ENCODE data around the gene AKNA.

The AKNA gene

GRCh38 chr9:114364134-114365041 lies 23.4 kb downstream of the AKNA start:
- Histone ChIP-seq H3K9ac (ENCODE audit: low read length) (peak overlapping the region; percentile 33), H3K27me3 (replicated peaks; ENCODE audit: control insufficient read depth, insufficient read depth, low read length) (no peaks in the 10 kb centered on the region), H3K36me3 (ENCODE audit: control insufficient read depth, insufficient read depth, low read length, severe bottlenecking) (peaks cover 83% of the 10 kb centered on the region), H3K9me3 (ENCODE audit: control insufficient read depth, low read length) (no peaks in the 10 kb centered on the region), H3K4me1 (ENCODE audit: control insufficient read depth, insufficient read depth, low read length) (peaks cover 47% of the 10 kb centered on the region), H3K4me3 (ENCODE audit: low read length) (no peak overlapping the region)
- peak; percentile 90 for DNase-seq (ENCODE audit: low read depth)

GRCh38 chr9:114363424-114363823 lies 24.4 kb downstream of the AKNA start:
- Histone ChIP-seq H3K27me3 (replicated peaks; ENCODE audit: control insufficient read depth, insufficient read depth, low read length) (no peaks in the 10 kb centered on the region), H3K4me3 (ENCODE audit: low read length) (no peak overlapping the region), H3K9me3 (ENCODE audit: control insufficient read depth, low read length) (no peaks in the 10 kb centered on the region), H3K36me3 (ENCODE audit: control insufficient read depth, insufficient read depth, low read length, severe bottlenecking) (peaks cover 83% of the 10 kb centered on the region), H3K9ac (ENCODE audit: low read length) (peak overlapping the region; percentile 33), H3K4me1 (ENCODE audit: control insufficient read depth, insufficient read depth, low read length) (peaks cover 45% of the 10 kb centered on the region)
- DNase-seq (ENCODE audit: low read depth) = no peak

DNA sequence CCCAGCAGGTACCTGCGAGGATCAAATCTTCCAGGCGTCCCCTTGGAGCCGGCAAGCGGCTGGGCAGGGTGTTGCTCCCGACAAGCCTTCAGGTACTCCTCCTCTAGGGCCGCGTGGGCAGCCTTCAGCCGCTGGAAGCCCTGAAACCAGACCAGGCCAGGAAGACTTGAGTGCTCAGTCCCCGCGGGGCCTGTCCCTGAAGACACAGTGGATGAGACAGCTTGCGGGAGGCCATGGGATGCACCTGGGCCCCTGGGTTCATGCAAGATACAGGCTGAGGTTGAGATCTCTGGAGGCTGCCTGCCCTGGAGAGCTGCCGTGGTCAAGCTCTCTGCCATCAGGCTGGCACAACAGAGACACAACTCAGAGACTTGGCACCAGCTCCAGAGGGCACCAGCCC lies 25.4 kb downstream of the AKNA start:
- Histone ChIP-seq H3K4me3 (ENCODE audit: low read length) (no peak overlapping the region), H3K9me3 (ENCODE audit: control insufficient read depth, low read length) (no peaks in the 10 kb centered on the region), H3K9ac (ENCODE audit: low read length) (no peak overlapping the region), H3K27me3 (replicated peaks; ENCODE audit: control insufficient read depth, insufficient read depth, low read length) (no peaks in the 10 kb centered on the region), H3K4me1 (ENCODE audit: control insufficient read depth, insufficient read depth, low read length) (peaks cover 40% of the 10 kb centered on the region), H3K36me3 (ENCODE audit: control insufficient read depth, insufficient read depth, low read length, severe bottlenecking) (peaks cover 83% of the 10 kb centered on the region)
- no peak for DNase-seq (ENCODE audit: low read depth)

- DNase-seq (ENCODE audit: low read depth) = no peak
Measured at GRCh38 chr9:114361542-114361941, 26.2 kb downstream of the AKNA start.

DNA sequence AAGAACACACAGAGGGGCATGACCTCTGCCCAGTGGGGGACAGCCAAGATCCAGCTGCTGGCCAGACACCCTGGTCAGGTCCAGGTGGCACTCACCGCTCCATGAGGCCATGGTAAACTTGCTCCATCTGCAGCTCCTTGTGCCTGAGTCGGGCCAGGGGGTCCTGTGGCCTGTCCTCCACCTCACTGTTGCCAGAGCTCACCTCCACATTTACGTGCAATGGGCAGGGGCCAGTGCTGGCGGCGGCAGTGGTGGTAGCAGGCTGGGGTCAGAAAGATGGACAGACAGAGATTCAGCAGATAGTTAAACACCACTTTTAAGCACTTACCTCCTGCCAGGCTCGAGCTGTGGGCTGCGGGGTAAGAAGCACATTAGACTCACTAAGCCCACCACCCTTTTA lies 28.0 kb downstream of the AKNA start:
- no peak for DNase-seq (ENCODE audit: low read depth)
- no peak overlapping the region for H3K4me3 ChIP-seq (ENCODE audit: low read length)
- peaks cover 95% of the 10 kb centered on the region for H3K36me3 ChIP-seq (ENCODE audit: control insufficient read depth, insufficient read depth, low read length, severe bottlenecking)
- H3K4me1 ChIP-seq (ENCODE audit: control insufficient read depth, insufficient read depth, low read length) = peaks cover 24% of the 10 kb centered on the region
- H3K27me3 ChIP-seq (replicated peaks; ENCODE audit: control insufficient read depth, insufficient read depth, low read length) = no peaks in the 10 kb centered on the region
- H3K9ac ChIP-seq (ENCODE audit: low read length) = no peak overlapping the region
- H3K9me3 ChIP-seq (ENCODE audit: control insufficient read depth, low read length) = no peaks in the 10 kb centered on the region

More at GRCh38 chr9:114361542-114361941, 26.2 kb downstream of the AKNA start:
- Histone ChIP-seq H3K9ac (ENCODE audit: low read length) (no peak overlapping the region), H3K9me3 (ENCODE audit: control insufficient read depth, low read length) (no peaks in the 10 kb centered on the region), H3K36me3 (ENCODE audit: control insufficient read depth, insufficient read depth, low read length, severe bottlenecking) (peaks cover 85% of the 10 kb centered on the region), H3K27me3 (replicated peaks; ENCODE audit: control insufficient read depth, insufficient read depth, low read length) (no peaks in the 10 kb centered on the region), H3K4me3 (ENCODE audit: low read length) (no peak overlapping the region), H3K4me1 (ENCODE audit: control insufficient read depth, insufficient read depth, low read length) (peaks cover 39% of the 10 kb centered on the region)

DNA sequence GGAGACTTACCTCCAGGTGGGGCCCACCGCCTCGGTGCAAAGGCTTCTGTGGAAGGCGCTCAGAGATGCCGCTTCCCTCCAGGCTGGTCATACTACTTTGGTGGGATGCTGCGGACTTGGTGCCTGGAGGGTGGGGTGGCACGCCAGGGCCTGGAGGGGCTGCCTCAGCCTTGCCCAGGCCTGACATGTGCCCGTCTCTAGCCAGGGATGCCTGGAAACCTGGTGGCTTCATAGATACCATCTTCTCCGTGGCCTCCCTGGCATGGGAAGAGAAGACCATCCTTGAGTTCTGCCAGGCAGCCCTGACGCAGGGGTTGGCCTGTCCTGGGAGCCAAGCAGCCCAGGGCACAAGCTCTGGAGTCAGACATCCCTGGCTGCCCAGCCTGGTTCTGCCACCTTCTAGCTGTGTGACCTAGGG lies 29.9 kb downstream of the AKNA start:
- Histone ChIP-seq H3K9ac (ENCODE audit: low read length) (peak overlapping the region; percentile 23), H3K27me3 (replicated peaks; ENCODE audit: control insufficient read depth, insufficient read depth, low read length) (no peaks in the 10 kb centered on the region), H3K36me3 (ENCODE audit: control insufficient read depth, insufficient read depth, low read length, severe bottlenecking) (peaks cover 96% of the 10 kb centered on the region), H3K4me3 (ENCODE audit: low read length) (no peak overlapping the region), H3K4me1 (ENCODE audit: control insufficient read depth, insufficient read depth, low read length) (peaks cover 17% of the 10 kb centered on the region), H3K9me3 (ENCODE audit: control insufficient read depth, low read length) (no peaks in the 10 kb centered on the region)
- DNase-seq (ENCODE audit: low read depth) = no peak

GRCh38 chr9:114357360-114357759 lies 30.4 kb downstream of the AKNA start:
- Histone ChIP-seq H3K9ac (ENCODE audit: low read length) (peak overlapping the region; percentile 33), H3K36me3 (ENCODE audit: control insufficient read depth, insufficient read depth, low read length, severe bottlenecking) (peaks cover 95% of the 10 kb centered on the region), H3K4me3 (ENCODE audit: low read length) (no peak overlapping the region)

GRCh38 chr9:114356792-114357191 lies 31.0 kb downstream of the AKNA start:
- no peak for DNase-seq (ENCODE audit: low read depth)
- H3K4me3 ChIP-seq (ENCODE audit: low read length) = no peak overlapping the region
- peaks cover 95% of the 10 kb centered on the region for H3K36me3 ChIP-seq (ENCODE audit: control insufficient read depth, insufficient read depth, low read length, severe bottlenecking)
- H3K4me1 ChIP-seq (ENCODE audit: control insufficient read depth, insufficient read depth, low read length) = peaks cover 27% of the 10 kb centered on the region
- no peaks in the 10 kb centered on the region for H3K27me3 ChIP-seq (replicated peaks; ENCODE audit: control insufficient read depth, insufficient read depth, low read length)
- H3K9ac ChIP-seq (ENCODE audit: low read length) = peak overlapping the region; percentile 33
- H3K9me3 ChIP-seq (ENCODE audit: control insufficient read depth, low read length) = no peaks in the 10 kb centered on the region

More at GRCh38 chr9:114357360-114357759, 30.4 kb downstream of the AKNA start:
- peaks cover 22% of the 10 kb centered on the region for H3K4me1 ChIP-seq (ENCODE audit: control insufficient read depth, insufficient read depth, low read length)
- H3K9me3 ChIP-seq (ENCODE audit: control insufficient read depth, low read length) = no peaks in the 10 kb centered on the region
- DNase-seq (ENCODE audit: low read depth) = no peak
- H3K27me3 ChIP-seq (replicated peaks; ENCODE audit: control insufficient read depth, insufficient read depth, low read length) = no peaks in the 10 kb centered on the region

- no peaks in the 10 kb centered on the region for H3K9me3 ChIP-seq (ENCODE audit: control insufficient read depth, low read length)
- H3K36me3 ChIP-seq (ENCODE audit: control insufficient read depth, insufficient read depth, low read length, severe bottlenecking) = peaks cover 95% of the 10 kb centered on the region
- no peaks in the 10 kb centered on the region for H3K27me3 ChIP-seq (replicated peaks; ENCODE audit: control insufficient read depth, insufficient read depth, low read length)
- H3K4me1 ChIP-seq (ENCODE audit: control insufficient read depth, insufficient read depth, low read length) = peaks cover 30% of the 10 kb centered on the region
- no peak overlapping the region for H3K4me3 ChIP-seq (ENCODE audit: low read length)
- no peak for DNase-seq (ENCODE audit: low read depth)
- H3K9ac ChIP-seq (ENCODE audit: low read length) = no peak overlapping the region
Measured at GRCh38 chr9:114355821-114356220, 32.0 kb downstream of the AKNA start.

DNA sequence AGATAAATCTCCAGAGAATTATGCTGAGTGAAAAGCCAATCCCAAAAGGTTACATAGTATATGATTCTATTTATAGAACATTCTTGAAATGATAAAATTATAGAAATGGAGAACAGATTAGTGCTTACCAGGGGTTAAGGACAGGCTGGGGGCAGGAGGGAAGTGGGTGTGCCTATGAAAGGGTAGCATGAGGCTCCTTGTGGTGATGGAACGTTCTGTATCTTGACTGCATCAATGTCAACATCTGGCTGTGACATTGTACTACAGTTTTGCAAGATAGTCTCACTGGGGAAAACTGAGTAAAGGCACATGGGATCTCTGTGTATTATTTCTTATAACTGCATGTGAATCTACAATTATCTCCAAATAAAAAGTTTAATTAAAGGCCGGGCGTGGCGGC lies 35.9 kb downstream of the AKNA start:
- Histone ChIP-seq H3K4me1 (ENCODE audit: control insufficient read depth, insufficient read depth, low read length) (peaks cover 47% of the 10 kb centered on the region), H3K9ac (ENCODE audit: low read length) (no peak overlapping the region), H3K4me3 (ENCODE audit: low read length) (no peak overlapping the region), H3K9me3 (ENCODE audit: control insufficient read depth, low read length) (no peaks in the 10 kb centered on the region), H3K36me3 (ENCODE audit: control insufficient read depth, insufficient read depth, low read length, severe bottlenecking) (peaks cover 90% of the 10 kb centered on the region), H3K27me3 (replicated peaks; ENCODE audit: control insufficient read depth, insufficient read depth, low read length) (no peaks in the 10 kb centered on the region)
- DNase-seq (ENCODE audit: low read depth) = no peak

DNA sequence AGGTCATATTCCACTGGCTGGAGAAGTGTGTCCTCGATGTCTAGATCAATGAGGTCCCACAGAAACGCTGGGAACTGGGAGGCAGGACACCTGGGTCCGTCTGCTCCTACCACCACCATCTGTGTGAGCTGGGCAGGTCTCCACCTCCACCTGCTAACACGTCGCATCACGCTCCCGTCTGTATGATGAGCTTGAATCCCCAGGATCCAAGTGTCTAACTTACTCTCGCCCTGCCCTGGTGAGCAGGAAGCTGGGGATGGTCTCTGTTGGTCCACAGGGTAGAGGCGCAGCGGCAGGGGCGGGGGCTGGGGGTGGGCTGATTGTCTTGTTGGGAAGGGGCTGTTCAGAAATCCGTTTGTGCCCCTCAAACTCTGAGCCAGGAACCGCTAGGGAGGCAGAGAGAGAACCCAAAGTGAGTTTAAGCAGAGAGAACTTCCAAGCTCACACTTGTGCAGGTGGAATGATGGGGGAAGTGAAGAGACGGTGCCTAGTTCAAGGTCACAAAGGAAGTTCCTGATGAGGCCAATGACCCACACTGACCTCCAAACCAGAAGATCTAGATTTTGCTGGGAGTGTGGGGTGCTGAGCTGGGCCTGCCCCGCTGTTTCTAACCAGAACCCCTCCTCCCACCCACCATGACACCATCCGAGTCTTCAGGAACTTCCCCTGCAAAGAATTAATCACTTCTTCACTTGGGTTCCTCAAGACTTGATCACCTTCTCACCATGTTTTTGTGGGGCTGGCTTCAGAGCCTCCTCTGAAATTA lies 37.0 kb downstream of the AKNA start:
- Histone ChIP-seq H3K9me3 (ENCODE audit: control insufficient read depth, low read length) (no peaks in the 10 kb centered on the region), H3K4me3 (ENCODE audit: low read length) (no peak overlapping the region), H3K4me1 (ENCODE audit: control insufficient read depth, insufficient read depth, low read length) (peaks cover 43% of the 10 kb centered on the region), H3K36me3 (ENCODE audit: control insufficient read depth, insufficient read depth, low read length, severe bottlenecking) (peaks cover 90% of the 10 kb centered on the region), H3K9ac (ENCODE audit: low read length) (peak overlapping the region; percentile 16), H3K27me3 (replicated peaks; ENCODE audit: control insufficient read depth, insufficient read depth, low read length) (no peaks in the 10 kb centered on the region)
- no peak for DNase-seq (ENCODE audit: low read depth)

Data from adipocyte (in vitro differentiated cells).